Upper lobe of left lung (tissue), 6 donors: ENCODE data around the gene PTBP3. TPM values are rescaled to one million over a fixed set of nuclear protein-coding genes. Genes with fewer than 3 reads are reported as not detected.

ENCODE experiments used
- ATAC-seq, 2 donors: fragments of 200-7000 bp; cut with Tn5 transposase; one replicate each; pipeline ENCODE4 v1.9.1; 2022; ENCODE audit warnings: mild to moderate bottlenecking in 2 of 2, moderate library complexity in 2 of 2; ENCODE audit not compliant: low FRiP score in 2 of 2
- DNase-seq, 2 donors: peaks; one replicate each; pipeline ENCODE4 v3.0.0-alpha.2; 2019 to 2020
- H3K27ac ChIP-seq, 4 donors: fragments of 200-600 bp; sonication (generic); one replicate each; pipeline ENCODE4 v1.5.1; 2016 to 2019
- H3K27me3 ChIP-seq, 4 donors: fragments of 200-600 bp; sonication (generic); one replicate each; pipeline ENCODE4 v1.5.1; 2017 to 2019
- H3K36me3 ChIP-seq, 4 donors: fragments of 200-600 bp; sonication (generic); one replicate each; pipeline ENCODE4 v1.5.1; 2016 to 2019
- H3K4me1 ChIP-seq, 4 donors: fragments of 200-600 bp; sonication (generic); one replicate each; pipeline ENCODE4 v1.5.1; 2018 to 2019
- H3K4me3 ChIP-seq, 4 donors: fragments of 200-600 bp; sonication (generic); one replicate each; pipeline ENCODE4 v1.5.1; 2017 to 2019; ENCODE audit warnings: mild to moderate bottlenecking in 2 of 4, moderate library complexity in 1 of 4
- H3K9me3 ChIP-seq, 4 donors: fragments of 200-600 bp; sonication (generic); one replicate each; pipeline ENCODE4 v1.5.1; 2018 to 2019
- EP300 ChIP-seq, 4 donors: sonication (generic); formaldehyde crosslinking; IDR thresholded peaks; one replicate each; pipeline ENCODE4 v1.5.1; 2017; ENCODE audit warnings: antibody characterized with exemption in 4 of 4, control low read depth in 2 of 4
- POLR2A ChIP-seq, 4 donors: fragments of 450-650 bp; IDR thresholded peaks; one replicate each; pipeline ENCODE4 v1.5.1; 2016 to 2017; ENCODE audit warnings: antibody characterized with exemption in 4 of 4, mild to moderate bottlenecking in 2 of 4
- POLR2AphosphoS5 ChIP-seq, 2 donors: sonication (generic); formaldehyde crosslinking; IDR thresholded peaks; one replicate each; pipeline ENCODE4 v1.5.1; 2017; ENCODE audit warnings: antibody characterized with exemption in 2 of 2
- WGBS, 2 donors: methylation state at CpG; one replicate each; pipeline ENCODE4 v1.1.5; 2017 to 2018; 5-methylcytosine and 5-hydroxymethylcytosine counted together
- total RNA-seq, 6 donors: library from RNA; depleted of rRNA in 4 of 6; stranded (reverse); fragments of >200 nt in 4 of 6; gene quantifications; one replicate each; pipeline versions ENCODE4 v1.1.0 to v1.2.1, GENCODE V29; 2016 to 2021
- TF ChIP-seq, protein P1 (sequence below), 6 experiments: fragments of 450-650 bp in 4 of 6; fragments of 200-600 bp in 2 of 6; sonication (generic) in 2 of 6; IDR thresholded peaks; one replicate each; pipeline ENCODE4 v1.5.1; 2016 to 2019; ENCODE audit warnings: antibody characterized with exemption in 6 of 6
- donor health status: DM: no; HTN: no; CAD: no; lungs with moderate emphysema.
- donor health status: DM: no; HTN: yes; CAD: no; lungs with severe emphysema.

PTBP3 gene
- total RNA-seq, 6 donors from 2014 or later, result 34.6 to 88.5 (median 74.4) TPM

DNA sequence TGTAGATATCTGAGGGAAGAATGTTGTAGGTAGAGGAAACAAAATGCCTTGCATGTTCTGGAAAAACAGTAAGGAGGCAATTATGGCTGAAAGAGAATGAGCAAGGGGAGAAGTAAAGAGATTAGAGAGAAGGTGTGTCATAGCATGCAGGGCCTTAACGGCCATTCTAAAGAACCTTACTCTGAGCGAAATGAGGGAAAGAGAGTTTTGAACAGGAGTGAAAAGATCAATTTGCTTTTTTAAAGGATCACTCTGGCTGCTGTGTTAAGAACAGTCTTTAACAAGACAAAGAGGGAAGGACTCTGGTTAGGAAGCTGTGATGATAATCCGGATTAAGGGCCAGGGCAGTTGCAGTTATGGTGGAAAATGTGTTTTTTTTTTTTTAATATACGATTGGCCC is 22.6 kb downstream of the PTBP3 start:
- H3K4me1 ChIP-seq, result peaks cover 6 to 22% (median 18%) of the 10 kb centered on the region in 4 donors
- H3K27ac ChIP-seq, result no peak overlapping the region
- ATAC-seq, result no peak
- no peaks in the 10 kb centered on the region for H3K9me3 ChIP-seq
- no peak overlapping the region for H3K4me3 ChIP-seq
- no peaks in the 10 kb centered on the region for H3K27me3 ChIP-seq
- TF ChIP-seq, protein P1, sequence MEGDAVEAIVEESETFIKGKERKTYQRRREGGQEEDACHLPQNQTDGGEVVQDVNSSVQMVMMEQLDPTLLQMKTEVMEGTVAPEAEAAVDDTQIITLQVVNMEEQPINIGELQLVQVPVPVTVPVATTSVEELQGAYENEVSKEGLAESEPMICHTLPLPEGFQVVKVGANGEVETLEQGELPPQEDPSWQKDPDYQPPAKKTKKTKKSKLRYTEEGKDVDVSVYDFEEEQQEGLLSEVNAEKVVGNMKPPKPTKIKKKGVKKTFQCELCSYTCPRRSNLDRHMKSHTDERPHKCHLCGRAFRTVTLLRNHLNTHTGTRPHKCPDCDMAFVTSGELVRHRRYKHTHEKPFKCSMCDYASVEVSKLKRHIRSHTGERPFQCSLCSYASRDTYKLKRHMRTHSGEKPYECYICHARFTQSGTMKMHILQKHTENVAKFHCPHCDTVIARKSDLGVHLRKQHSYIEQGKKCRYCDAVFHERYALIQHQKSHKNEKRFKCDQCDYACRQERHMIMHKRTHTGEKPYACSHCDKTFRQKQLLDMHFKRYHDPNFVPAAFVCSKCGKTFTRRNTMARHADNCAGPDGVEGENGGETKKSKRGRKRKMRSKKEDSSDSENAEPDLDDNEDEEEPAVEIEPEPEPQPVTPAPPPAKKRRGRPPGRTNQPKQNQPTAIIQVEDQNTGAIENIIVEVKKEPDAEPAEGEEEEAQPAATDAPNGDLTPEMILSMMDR (IDR thresholded peaks at IDR 0.05), result no peak
- TF ChIP-seq POLR2AphosphoS5 (IDR thresholded peaks at IDR 0.05) (no peak), POLR2A (IDR thresholded peaks at IDR 0.05) (no peak), EP300 (IDR thresholded peaks at IDR 0.05) (no peak)
- WGBS, 2 donors, result 89 to 91% methylated on average over 4 of the region's 4 CpGs
- H3K36me3 ChIP-seq, result no peaks in the 10 kb centered on the region
- DNase-seq, result no peak

DNA sequence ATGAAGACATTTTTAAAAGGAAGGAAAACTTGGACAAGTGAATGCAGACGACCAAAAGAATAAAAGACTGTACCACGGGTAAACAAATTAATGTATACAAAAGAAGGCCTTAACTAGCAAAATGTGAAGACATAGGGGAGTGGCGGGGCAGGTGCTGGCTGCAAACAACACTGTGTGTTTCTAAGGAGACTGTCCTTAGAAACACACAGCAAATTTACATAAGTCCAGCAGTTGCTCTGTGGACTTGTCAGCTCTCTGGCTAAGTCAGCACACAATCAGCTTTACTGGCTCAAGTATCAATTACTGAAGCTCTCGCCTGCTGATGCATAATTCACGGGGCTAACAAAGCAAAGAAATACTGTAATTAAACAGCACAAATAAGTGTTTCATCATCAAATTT is 24.8 kb downstream of the PTBP3 start:
- H3K36me3 ChIP-seq, result no peaks in the 10 kb centered on the region
- peaks cover 0 to 17% (median 11%) of the 10 kb centered on the region in 4 donors for H3K4me1 ChIP-seq
- H3K4me3 ChIP-seq, result no peak overlapping the region
- ATAC-seq (no peak), DNase-seq (no peak)
- TF ChIP-seq EP300 (IDR thresholded peaks at IDR 0.05) (no peak), POLR2AphosphoS5 (IDR thresholded peaks at IDR 0.05) (no peak), POLR2A (IDR thresholded peaks at IDR 0.05) (no peak)
- TF ChIP-seq, protein P1 (IDR thresholded peaks at IDR 0.05), result no peak
- H3K27me3 ChIP-seq, result no peaks in the 10 kb centered on the region
- H3K27ac ChIP-seq, result no peak overlapping the region
- WGBS, 2 donors, result 55 to 73% methylated on average over 5 of the region's 5 CpGs
- no peaks in the 10 kb centered on the region for H3K9me3 ChIP-seq

DNA sequence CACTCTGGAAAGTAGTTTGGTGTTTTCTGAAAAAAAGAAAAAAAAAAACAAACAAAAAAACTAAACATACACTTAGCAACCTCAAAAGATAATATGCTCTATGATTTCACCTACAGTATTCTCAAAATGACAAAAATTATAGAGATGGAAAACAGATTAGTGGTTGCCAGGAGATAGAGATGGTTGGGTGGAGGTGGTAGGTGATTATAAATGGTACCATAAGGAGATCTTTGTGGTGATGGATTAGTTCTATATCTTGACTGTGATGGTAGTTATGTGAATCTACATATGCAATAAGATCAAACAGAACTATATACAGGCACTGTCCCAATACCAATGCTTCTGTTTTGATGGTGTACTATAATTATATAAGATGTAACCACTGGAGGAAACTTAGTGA is 32.0 kb downstream of the PTBP3 start:
- no peak for TF ChIP-seq EP300 (IDR thresholded peaks at IDR 0.05)
- TF ChIP-seq POLR2AphosphoS5 (IDR thresholded peaks at IDR 0.05), result no peak
- TF ChIP-seq, protein P1 (IDR thresholded peaks at IDR 0.05), result no peak
- no peak for TF ChIP-seq POLR2A (IDR thresholded peaks at IDR 0.05)
- no peak for DNase-seq
- H3K36me3 ChIP-seq, result no peaks in the 10 kb centered on the region
- no peaks in the 10 kb centered on the region for H3K27me3 ChIP-seq
- no peaks in the 10 kb centered on the region for H3K9me3 ChIP-seq
- ATAC-seq, result no peak
- H3K4me1 ChIP-seq, result peaks cover 0 to 10% (median 7%) of the 10 kb centered on the region in 4 donors
- no peak overlapping the region for H3K4me3 ChIP-seq
- no peak overlapping the region for H3K27ac ChIP-seq

DNA sequence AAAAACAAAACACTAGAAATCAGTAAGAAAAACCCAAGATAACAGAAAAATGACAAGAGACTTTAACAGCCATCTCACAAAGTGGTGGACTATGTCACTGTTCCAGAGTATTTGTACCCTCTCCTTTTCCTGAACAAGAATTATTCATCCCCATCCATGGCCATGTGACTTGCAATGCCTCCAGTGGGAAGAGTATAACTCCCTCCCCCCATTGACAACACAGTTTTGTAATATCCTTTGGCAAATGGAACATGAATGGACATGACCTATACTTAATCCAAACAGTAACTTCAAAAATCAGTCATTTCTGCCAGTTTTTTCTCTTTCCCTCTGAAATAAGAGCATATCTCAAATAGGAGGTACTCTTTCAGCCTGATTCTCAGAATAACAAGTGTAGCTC is 33.9 kb downstream of the PTBP3 start:
- no peak overlapping the region for H3K4me3 ChIP-seq
- ATAC-seq (peak in 1 of 2 donors; percentile 55), DNase-seq (no peak)
- no peak for TF ChIP-seq EP300 (IDR thresholded peaks at IDR 0.05)
- no peak for TF ChIP-seq POLR2AphosphoS5 (IDR thresholded peaks at IDR 0.05)
- TF ChIP-seq, protein P1 (IDR thresholded peaks at IDR 0.05), result no peak
- no peak for TF ChIP-seq POLR2A (IDR thresholded peaks at IDR 0.05)
- no peak overlapping the region for H3K27ac ChIP-seq
- H3K27me3 ChIP-seq, result no peaks in the 10 kb centered on the region
- no peaks in the 10 kb centered on the region for H3K36me3 ChIP-seq
- no peaks in the 10 kb centered on the region for H3K9me3 ChIP-seq
- peaks cover 0 to 10% (median 7%) of the 10 kb centered on the region in 4 donors for H3K4me1 ChIP-seq

DNA sequence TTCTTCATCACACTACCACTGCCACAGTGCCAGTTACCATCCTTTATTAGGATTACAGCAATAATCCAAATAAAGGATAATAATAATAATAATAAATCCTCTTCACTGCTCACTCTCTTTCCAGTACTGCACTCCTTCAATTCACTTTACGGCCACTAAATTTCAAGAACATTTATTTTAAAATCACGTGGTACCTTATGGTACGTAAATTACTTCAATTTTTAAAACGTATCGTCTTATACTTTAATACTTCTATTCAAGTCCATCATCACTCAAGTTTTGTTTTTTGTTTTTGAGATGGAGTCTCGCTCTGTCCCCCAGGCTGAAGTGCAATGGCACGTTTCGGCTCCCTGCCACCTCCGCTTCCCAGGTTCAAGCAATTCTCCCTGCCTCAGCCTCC is 36.5 kb downstream of the PTBP3 start:
- Histone ChIP-seq H3K4me1 (peaks cover 0 to 10% (median 7%) of the 10 kb centered on the region in 4 donors), H3K27me3 (no peaks in the 10 kb centered on the region), H3K9me3 (no peaks in the 10 kb centered on the region), H3K36me3 (peaks cover 0 to 9% (median 2%) of the 10 kb centered on the region in 4 donors), H3K27ac (no peak overlapping the region), H3K4me3 (no peak overlapping the region)
- no peak for DNase-seq
- no peak for ATAC-seq
- TF ChIP-seq POLR2AphosphoS5 (IDR thresholded peaks at IDR 0.05) (no peak), POLR2A (IDR thresholded peaks at IDR 0.05) (no peak), EP300 (IDR thresholded peaks at IDR 0.05) (no peak)
- TF ChIP-seq, protein P1 (IDR thresholded peaks at IDR 0.05), result no peak
- 96% methylated on average over 9 of the region's 9 CpGs for WGBS, 2 donors
